DND-41 (cell line): Measurements from ENCODE around the gene LCE1F.

ENCODE experiments used
- CTCF ChIP-seq: IDR thresholded peaks from 2 replicates; pipeline ENCODE4 v1.5.1; 2012; ENCODE audit warnings: borderline replicate concordance, low read length, moderate library complexity, mild to moderate bottlenecking; ENCODE audit not compliant: poor library complexity, severe bottlenecking; ENCODE audit errors: extremely low read depth
- EZH2 ChIP-seq: IDR thresholded peaks from 3 replicates; pipeline ENCODE4 v1.6.1; 2012; ENCODE audit warnings: borderline replicate concordance, low read depth, mild to moderate bottlenecking, moderate library complexity, low read length, inconsistent platforms; ENCODE audit not compliant: severe bottlenecking

- TF ChIP-seq CTCF (no peak), EZH2 (no peak)
Measured at GRCh38 chr1:152743371-152744145, 31.4 kb upstream of the LCE1F start.
